GM18505 (cell line): Measurements from ENCODE around the gene ADAMTS10.
"Not testable (repeated sequence)": the region's sequence is repeated elsewhere in the genome, so short reads cannot be mapped to it uniquely, and the experiment has no call there.

Experiments used
- ATAC-seq: cut with Tn5 transposase; IDR thresholded peaks from one replicate; pipeline ENCODE4 v1.9.1; 2021; ENCODE audit not compliant: unreplicated experiment
- POLR2A ChIP-seq: IDR thresholded peaks from 4 replicates; pipeline ENCODE4 v1.6.1; 2011; ENCODE audit warnings: borderline replicate concordance; ENCODE audit not compliant: insufficient read depth, insufficient read length; ENCODE audit errors: extremely low read depth

ADAMTS10 gene

GRCh38 chr19:8639821-8640401 lies 29.4 kb upstream of the ADAMTS10 start:
- TF ChIP-seq POLR2A = no peak
- no peak for ATAC-seq

- no peak for TF ChIP-seq POLR2A
- no peak for ATAC-seq
Measured at GRCh38 chr19:8638078-8638619, 27.6 kb upstream of the ADAMTS10 start.

GRCh38 chr19:8637070-8637469 lies 26.6 kb upstream of the ADAMTS10 start:
- not testable (repeated sequence) for ATAC-seq

- TF ChIP-seq POLR2A = no peak
- ATAC-seq = no peak
Measured at GRCh38 chr19:8635422-8635821, 24.9 kb upstream of the ADAMTS10 start.

GRCh38 chr19:8631425-8631819 lies 20.9 kb upstream of the ADAMTS10 start:
- ATAC-seq = no peak
- TF ChIP-seq POLR2A = no peak

GRCh38 chr19:8630796-8631424 lies 20.4 kb upstream of the ADAMTS10 start:
- ATAC-seq = no peak
- TF ChIP-seq POLR2A = no peak

GRCh38 chr19:8629996-8630683 lies 19.6 kb upstream of the ADAMTS10 start, which contains the start of gene NFILZ:
Gene NFILZ (plus strand): TSS chr19:8630633. CDS start chr19:8676766, 46,133 bp downstream.
- no peak for TF ChIP-seq POLR2A
- ATAC-seq = no peak

GRCh38 chr19:8629184-8629583 lies 18.7 kb upstream of the ADAMTS10 start:
- TF ChIP-seq POLR2A = no peak
- no peak for ATAC-seq

GRCh38 chr19:8626842-8627241 lies 16.3 kb upstream of the ADAMTS10 start:
- no peak for TF ChIP-seq POLR2A
- ATAC-seq = no peak

- not testable (repeated sequence) for ATAC-seq
Measured at GRCh38 chr19:8622886-8623285, 12.4 kb upstream of the ADAMTS10 start.

- TF ChIP-seq POLR2A = no peak
- ATAC-seq = no peak
Measured at GRCh38 chr19:8618751-8619150, 8.2 kb upstream of the ADAMTS10 start.

- TF ChIP-seq POLR2A = no peak
- no peak for ATAC-seq
Measured at GRCh38 chr19:8617984-8618383, 7.5 kb upstream of the ADAMTS10 start.

- not testable (repeated sequence) for ATAC-seq
Measured at GRCh38 chr19:8617325-8617724, 6.8 kb upstream of the ADAMTS10 start.

GRCh38 chr19:8616861-8617260 lies 6.3 kb upstream of the ADAMTS10 start:
- no peak for ATAC-seq
- TF ChIP-seq POLR2A = no peak

- TF ChIP-seq POLR2A = no peak
- no peak for ATAC-seq
Measured at GRCh38 chr19:8615813-8616596, 5.5 kb upstream of the ADAMTS10 start.
